ENCODE data around the gene CHP1.
"Not testable (repeated sequence)": the region's sequence is repeated elsewhere in the genome, so short reads cannot be mapped to it uniquely, and the experiment has no call there.

CHP1 gene

GRCh38 chr15:41301587-41301986 is 70.5 kb downstream of the CHP1 start:
- DNase-seq = no peak

GRCh38 chr15:41304149-41304770 is 73.2 kb downstream of the CHP1 start:
- no peak for DNase-seq

GRCh38 chr15:41307679-41308078 is 76.6 kb downstream of the CHP1 start:
- no peak for DNase-seq

DNA sequence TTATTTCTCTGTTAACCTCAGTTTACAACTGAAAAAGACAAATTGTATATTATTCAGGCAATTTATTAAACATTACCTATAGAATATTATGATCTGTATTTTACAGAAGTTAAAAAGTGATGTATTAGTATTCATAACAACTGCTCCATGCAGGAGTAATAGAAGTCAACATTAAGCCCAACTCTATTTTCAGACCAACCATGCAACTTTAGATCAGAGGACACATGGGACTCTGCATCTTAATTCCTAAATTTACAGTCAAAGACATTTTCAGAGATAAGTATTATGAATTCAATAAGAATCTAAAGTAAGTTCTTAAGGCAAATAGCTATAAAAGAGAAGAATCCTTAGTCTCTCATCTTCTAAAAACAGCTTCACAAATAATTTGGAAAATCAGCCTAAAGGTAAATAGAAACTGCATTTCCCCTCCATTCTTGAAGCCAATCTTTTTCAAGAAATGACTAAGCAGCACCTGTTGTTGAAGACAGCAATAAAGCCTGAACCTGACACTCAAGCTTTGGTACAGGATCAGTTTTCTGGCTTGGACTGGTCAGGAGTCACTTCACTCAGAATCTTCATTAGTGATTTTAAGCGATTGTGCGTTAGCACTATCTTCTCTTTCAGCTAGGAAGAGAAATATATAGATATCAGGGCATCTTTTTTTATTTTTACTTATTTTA is 78.3 kb downstream of the CHP1 start:
- DNase-seq = no peak

DNA sequence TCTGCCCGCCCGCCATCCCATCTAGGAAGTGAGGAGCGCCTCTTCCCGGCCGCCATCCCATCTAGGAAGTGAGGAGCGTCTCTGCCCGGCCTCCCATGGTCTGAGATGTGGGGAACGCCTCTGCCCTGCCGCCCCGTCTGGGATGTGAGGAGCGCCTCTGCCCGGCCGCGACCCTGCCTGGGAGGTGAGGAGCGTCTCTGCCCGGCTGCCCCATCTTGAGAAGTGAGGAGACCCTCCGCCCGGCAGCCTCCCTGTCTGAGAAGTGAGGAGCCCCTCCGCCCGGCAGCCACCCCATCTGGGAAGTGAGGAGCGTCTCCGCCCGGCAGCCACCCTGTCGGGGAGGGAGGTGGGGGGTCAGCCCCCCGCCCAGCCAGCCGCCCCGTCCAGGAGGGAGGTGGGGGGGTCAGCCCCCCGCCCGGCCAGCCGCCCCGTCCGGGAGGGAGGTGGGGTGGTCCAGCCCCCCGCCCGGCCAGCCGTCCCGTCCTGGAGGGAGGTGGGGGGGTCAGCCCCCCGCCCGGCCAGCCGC is 89.8 kb downstream of the CHP1 start:
- DNase-seq = not testable (repeated sequence)

- no peak for DNase-seq
These were observed 92.5 kb downstream of the CHP1 start for GRCh38 chr15:41323611-41324010.

- DNase-seq = no peak
These were observed 100.2 kb downstream of the CHP1 start for GRCh38 chr15:41331281-41331680.

Measured in islet precursor cell (in vitro differentiated cells).